OCI-M1 (cell line): Measurements from ENCODE around the gene DCK.
A peak's percentile ranks its signal among the peaks of the same experiment; 100 is the strongest.
"Not testable (repeated sequence)": the region's sequence is repeated elsewhere in the genome, so short reads cannot be mapped to it uniquely, and the experiment has no call there.

Source experiments
- DNase-seq: peaks from one replicate; lab custom pipeline; 2025; lab: John Stamatoyannopoulos, UW

Gene DCK

DNA sequence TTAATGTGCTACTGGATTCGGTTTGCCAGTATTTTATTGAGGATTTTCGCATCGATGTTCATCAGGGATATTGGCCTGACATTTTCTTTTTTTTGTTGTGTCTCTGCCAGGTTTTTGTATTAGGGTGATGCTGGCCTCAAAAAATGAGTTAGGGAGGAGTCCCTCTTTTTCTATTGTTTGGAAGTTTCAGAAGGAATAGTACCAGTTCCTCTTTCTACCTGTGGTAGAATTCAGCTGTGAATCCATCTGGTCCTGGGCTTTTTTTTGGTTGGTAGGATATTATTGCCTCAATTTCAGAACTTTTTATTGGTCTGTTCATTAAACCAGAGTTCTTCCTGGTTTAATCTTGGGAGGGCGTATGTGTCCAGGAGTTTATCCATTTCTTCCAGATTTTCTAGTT is 7.9 kb downstream of the DCK start:
- DNase-seq: not testable (repeated sequence)

DNA sequence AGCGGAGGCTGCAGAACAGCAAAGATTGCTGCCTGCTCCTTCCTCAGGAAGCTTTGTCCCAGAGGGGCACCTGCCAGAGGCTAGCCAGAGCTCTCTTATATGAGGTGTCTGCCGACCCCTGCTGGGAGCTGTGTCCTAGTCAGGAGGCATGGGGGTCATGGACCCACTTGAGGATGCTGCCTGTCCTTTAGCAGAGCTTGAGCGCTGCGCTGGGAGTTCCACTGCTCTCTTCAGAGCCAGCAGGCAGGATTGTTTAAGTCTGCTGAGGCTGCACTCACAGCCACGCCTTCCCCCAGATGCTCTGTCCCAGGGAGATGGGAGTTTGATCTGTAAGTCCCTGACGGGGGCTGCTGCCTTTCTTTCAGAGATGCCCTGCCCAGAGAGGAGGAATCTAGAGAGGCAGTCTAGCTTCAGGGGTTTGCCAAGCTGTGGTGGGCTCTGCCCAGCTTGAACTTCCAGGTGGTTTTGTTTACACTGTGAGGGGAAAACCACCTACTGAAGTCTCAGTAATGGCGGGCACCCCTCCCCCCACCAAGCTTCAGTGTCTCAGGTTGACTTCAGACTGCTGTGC is 10.9 kb downstream of the DCK start:
- DNase-seq: no peak

DNA sequence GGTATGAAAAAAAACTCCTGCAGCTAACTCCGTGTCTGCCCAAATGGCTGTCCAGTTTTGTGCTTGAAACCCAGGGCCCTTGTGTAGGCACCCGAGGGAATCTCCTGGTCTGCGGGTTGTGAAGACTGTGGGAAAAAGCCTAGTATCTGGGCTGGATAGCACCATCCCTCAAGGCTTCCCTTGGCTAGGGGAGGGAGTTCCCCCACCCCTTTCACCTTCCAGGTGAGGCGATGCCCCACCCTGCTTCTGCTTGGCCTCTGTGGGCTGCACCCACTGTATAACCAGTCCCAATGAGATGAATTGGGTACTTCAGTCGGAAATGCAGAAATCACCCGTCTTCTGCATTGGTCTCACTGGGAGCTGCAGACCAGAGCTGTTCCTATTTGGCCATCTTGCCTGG is 11.6 kb downstream of the DCK start:
- DNase-seq: not testable (repeated sequence)

DNA sequence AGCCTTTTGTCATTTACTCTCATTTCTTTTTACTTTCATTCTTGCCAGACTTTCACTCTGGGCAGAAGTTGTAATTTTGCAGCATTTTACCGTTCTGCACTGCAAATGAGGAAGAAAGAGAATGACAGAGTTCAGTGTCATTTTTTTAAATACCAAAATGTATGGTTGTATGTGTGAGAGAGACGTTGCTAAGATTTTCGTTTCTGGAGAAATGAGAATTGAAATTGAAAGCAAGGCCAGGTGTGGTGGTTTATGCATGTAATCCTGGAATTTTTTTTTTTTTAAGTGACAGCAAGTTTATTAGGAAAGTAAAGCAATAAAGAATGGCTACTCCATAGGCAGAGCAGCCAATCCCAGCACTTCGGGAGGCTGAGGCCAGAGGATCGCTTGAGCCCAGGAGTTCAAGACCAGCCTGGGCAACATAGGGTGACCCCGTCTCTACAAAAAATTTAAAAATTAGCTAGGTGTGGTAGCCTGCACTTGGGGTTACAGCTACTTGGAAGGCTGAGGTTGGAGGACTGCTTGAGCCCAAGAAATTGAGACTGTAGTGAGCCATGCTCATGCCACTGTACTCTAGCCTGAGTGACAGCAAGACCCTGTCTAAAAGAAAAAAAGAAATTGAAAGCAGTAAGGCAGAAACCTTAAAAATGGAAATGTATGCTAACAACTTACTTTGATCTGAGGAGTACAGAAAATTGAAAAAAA is 12.9 kb downstream of the DCK start:
- peak; percentile 35 for DNase-seq

DNA sequence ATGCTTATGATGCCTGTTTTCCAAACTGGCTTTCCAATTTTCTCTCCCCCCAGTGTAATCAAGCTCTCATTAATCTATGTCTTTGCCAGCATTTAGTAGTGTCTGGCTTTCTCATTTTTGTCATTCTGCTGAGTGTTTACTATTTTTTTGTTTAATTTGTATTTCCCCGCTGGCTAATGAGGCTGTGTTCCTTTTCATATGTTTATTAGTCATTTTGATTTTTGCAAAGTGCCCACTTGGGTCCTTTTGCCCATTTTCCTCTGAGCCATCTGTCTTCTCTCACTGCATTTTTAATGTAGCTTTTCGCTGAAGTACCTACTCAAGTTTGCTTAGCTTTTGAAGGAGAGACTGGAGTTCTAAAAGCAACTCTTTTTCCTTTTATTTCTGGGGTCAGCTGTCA is 14.7 kb downstream of the DCK start:
- no peak for DNase-seq

DNA sequence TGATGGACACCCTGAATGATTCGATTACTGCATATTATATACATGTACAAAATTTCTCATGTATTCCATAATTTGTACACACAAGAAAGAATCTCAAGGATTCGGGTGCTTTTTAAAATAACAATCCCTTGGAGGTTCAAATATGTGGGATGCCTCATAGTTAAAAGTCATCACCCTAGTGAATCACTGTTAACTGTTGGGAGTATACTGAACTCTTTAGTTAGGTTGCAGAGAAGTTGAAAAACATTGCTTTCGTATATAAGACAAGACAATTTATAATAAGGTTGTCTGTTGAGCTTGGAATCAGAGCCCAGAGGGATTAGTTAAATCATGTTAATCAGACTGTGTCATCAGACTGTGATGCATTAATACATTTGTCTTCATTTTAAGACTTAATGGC is 15.6 kb downstream of the DCK start:
- no peak for DNase-seq

DNA sequence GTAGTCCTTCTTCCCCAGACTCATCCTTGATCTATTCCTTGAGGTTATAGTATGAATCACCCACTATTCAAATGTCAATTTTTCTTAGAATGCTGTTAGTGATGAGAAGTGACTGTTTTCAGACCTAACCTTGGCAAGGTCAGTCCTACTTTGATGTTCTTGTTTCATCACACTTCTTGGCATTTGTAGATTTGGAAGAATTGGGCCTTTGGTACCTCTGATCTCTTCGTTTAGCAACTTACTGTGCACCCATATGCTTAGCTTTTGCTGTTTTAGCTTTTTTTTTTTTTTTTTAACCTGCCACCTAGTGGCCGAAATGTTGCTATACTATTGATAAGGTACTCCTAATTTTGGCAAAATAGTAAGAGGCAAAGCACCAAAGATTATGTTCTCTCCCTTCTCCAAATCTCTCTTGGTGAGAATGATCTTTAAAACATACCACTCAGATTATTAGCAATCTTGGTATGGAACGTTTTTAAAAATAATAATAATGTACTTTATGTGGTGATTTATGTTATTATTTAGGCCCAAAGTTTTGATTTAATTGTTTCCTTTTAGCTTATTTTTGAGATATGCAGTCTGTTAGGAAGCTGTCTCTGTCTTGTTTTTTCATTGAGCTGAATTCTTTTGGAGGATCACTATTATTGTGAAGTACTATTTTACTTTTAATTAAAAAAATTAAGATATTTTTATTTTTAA is 16.6 kb downstream of the DCK start:
- DNase-seq: peak; percentile 71

DNA sequence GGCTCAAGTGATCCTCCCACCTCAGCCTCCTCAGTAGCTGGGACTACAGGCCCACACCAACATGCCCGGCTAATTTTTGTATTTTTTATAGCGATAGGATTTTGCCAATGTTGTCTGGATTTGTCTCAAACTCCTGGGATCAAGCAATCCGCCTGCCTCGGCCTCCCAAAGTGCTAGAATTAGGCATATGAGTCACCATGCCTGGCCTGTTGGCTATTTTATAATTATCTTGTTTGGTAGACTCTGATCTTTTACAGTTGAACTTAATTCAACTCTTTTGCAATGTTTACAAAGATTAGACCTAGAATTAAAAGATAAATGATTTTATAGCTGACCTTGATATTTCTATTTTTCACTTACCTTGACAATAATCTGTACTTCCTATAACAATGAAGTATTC is 18.0 kb downstream of the DCK start:
- no peak for DNase-seq

DNA sequence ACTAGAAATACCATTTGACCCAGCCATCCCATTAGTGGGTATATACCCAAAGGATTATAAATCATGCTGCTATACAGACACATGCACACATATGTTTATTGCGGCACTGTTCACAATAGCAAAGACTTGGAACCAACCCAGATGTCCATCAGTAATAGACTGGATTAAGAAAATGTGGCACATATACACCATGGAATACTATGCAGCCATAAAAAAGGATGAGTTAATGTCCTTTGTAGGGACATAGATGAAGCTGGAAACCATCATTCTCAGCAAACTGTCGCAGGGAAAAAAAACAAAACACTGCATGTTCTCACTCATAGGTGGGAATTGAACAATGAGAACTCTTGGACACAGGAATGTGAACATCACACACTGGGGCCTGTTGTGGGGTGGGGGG is 23.9 kb downstream of the DCK start:
- not testable (repeated sequence) for DNase-seq

DNA sequence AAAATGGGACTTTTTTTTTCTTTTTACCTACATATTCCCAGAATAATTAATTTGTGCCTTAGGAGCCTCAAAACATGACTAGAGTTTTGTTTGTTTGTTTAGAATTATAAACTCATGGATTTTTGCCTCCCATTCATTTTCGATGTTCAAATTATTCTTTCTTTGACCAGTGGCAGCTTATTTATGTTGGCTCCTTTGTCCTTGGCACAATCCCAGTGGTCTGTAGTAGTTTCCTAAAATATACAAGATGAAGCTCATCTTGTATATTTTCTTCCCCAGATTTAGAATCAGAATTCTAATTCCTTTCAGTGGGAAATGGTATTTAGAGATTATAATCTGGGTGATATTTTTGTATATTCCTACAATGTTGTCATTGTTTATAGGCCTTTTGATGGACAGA is 27.2 kb downstream of the DCK start:
- no peak for DNase-seq

DNA sequence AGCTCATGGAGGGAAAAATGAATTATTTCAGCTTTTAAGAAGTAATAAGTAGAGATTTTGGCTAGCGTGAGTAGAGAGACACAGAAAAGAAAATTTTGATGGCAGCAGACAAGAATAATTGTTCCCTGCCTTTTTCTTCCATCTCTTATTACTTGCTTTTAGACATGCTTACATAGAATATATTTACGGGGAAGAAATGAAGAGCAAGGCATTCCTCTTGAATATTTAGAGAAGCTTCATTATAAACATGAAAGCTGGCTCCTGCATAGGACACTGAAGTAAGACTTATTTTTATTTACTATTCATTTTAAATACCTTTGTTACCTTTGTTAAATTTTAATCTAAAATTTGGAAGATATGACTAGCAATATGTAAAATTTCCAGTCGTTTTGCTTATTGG is 32.2 kb downstream of the DCK start:
- DNase-seq: no peak

DNA sequence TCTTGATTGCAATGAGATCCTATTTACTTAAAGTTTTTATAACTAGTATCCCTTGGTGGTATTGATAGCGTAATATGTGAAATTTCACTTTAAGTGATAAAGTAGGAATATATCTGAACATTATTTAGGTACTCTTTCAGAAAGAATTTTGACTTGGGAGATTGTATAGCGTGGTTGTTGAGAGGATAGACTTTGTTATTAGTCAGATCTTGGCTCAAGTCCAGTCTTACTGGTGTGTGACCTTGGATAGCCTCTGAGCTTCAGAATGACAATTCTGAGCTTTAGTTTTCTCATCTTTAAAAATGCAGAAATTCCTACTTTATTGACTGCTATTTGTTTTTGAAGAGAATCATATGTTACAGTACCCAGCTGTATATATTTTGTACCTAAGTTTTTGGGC is 32.6 kb downstream of the DCK start:
- peak; percentile 24 for DNase-seq

DNA sequence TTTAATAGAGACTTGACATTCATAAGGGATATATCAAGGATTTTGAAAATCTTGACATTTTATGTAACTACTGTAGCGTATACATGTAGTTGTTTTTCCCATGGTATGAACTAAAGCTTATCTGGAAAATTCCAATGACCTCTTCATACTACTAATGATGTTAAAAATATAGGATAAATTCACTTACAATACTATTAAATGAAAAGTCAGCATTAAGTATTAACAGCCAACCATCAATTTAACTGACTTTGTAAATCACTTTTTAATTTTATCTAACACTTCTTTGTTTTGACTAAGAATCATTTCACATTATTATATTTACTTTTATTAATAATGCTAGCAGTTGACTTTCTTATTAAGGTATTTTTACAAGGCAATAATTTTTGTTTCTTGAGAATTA is 34.2 kb downstream of the DCK start:
- no peak for DNase-seq

DNA sequence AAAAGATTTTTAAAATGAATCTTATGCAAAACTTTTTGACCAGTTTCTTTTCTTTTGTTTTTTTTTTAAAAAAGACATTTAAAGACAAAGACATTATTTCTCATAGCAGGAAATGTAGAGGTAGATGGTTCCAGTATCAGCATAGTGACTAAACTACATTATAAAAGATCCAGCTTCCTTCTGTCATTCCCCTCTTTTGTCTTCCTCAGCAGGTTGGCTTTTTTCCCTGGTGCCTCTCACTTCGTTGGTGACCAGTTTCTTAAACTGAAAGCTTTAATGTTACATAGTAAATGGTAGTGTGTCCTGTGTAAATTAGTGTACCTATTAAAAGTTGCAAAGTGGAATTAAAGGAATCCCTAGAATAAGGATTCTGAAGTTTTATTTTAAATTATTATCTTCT is 36.1 kb downstream of the DCK start:
- DNase-seq: no peak

DNA sequence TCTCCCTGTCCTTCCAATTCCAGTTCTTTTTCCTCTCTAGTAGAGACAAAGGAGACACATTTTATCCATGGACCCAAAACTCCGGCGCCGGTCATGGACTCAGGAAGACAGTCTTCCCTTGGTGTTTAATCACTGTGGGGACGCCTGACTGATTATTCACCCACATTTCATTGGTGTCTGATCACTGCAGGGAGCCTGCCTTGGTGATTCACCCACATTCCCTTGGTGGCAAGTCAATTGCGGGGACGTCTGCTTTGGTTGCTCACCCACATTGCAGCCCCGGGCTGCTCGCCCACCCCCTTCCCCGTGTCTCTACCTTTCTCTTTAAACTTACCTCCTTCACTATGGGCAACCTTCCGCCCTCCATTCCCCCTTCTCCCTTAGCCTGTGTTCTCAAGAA is 38.7 kb downstream of the DCK start:
- DNase-seq: not testable (repeated sequence)

DNA sequence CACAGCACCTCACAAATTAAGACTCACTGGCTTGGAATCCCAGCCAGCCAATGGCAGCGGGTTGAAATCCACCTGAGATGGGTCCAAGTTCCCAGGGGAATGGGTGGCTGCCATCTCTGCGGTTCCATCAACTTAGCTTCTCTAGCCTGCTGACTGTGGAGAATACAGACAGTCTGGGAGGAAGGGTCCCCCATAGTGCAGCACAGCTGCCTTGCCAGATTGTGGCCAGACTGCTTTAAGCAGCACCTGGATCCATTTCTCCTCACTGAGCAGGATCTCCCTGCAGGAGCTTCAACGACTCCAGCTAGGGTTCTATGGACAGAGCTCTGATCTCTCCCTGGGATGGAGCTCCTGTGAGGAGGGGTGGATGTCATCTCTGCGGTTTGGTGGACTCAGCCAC is 51.8 kb downstream of the DCK start:
- no peak for DNase-seq

DNA sequence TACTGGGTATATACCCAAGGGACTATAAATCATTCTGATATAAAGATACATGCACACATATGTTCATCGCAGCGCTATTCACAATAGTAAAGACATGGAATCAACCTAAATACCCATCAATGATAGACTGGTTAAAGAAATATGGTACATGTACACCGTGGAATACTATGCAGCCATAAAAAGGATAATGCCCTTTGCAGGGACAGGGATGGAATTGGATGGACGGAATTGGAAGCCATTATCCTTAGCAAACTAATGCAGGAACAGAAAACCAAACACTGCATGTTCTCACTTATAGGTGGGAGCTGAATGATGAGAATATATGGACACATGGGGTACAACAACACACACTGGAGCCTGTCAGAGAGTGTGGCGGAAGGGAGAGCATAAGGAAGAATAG is 55.9 kb downstream of the DCK start:
- no peak for DNase-seq

DNA sequence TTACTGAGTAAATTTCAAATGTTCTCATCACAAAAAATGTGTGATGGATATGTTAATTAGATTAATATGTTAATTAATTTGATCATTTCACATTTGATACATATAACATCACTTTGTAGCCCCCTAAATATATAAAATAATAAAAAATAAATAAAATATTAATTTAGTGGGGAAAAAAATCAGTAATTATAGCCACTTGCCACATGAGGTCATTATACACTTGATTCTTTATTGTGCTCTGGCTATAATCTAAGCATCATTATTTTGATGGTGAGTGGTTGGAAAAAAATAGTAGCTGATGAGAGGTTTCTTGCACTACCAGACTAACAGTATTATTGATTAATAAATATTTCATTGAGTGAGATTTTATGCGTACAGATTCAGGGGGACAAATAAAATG is 57.4 kb downstream of the DCK start:
- peak; percentile 1 for DNase-seq

DNA sequence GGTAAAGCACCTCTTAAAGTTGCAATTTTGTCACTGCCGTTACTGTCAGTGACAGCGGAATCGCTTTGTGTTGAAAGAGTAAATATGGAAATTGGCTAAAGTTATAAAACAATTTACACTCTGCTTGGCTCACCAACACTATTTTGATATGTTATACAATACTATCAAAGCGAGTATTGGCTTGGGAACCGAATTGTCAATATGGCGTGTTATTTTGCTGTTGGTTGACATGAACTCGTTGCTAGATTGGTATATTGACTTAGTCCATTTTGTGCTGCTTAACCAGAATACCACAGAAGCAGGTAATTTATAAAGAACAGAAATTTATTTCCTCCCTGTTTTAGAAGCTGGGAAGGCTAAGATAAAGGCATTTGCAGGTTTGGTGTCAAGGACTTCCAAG is 58.6 kb downstream of the DCK start:
- no peak for DNase-seq

DNA sequence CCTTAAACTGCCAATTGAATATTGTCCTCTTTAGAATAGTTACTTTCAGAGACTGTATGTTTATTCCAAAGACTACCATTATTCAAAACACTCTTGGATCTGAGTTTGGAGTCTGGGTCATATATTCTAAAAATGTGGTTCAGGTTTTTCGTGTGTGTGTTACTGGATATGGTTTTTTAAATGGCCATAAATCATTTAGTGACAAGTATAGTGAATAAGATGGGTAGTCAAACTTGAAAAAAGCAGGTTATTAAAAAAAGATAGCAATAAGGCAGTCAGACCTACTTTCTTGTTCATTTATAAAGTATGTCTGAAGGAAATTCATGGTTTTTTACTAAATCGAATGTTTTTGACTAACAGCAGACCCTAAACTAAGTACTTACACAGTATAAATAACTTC is 59.3 kb downstream of the DCK start:
- DNase-seq: no peak

DNA sequence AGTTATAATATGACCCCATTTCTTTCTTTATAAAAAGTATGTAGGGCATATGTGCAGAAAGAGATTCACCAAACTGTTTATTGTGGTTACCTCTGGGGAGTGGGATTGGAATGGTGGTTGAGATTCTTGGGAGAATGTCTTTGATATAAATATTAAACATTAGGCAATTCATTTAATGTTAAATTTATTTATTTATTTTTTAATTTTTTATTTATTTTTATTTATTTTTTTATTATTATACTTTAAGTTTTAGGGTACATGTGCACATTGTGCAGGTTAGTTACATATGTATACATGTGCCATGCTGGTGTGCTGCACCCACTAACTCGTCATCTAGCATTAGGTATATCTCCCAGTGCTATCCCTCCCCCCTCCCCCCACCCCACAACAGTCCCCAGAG is 60.2 kb downstream of the DCK start:
- DNase-seq: not testable (repeated sequence)

DNA sequence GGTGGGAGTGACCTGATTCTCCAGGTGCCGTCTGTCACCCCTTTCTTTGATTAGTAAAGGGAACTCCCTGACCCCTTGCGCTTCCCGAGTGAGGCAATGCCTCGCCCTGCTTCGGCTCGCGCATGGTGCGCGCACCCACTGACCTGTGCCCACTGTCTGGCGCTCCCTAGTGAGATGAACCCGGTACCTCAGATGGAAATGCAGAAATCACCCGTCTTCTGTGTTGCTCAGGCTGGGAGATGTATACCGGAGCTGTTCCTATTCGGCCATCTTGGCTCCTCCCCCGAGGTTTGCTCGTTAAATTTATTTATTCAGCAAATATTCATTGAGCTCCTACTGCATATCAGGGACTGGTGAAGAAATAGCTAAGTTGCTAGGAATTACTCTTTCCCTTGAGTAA is 66.1 kb downstream of the DCK start:
- not testable (repeated sequence) for DNase-seq

DNA sequence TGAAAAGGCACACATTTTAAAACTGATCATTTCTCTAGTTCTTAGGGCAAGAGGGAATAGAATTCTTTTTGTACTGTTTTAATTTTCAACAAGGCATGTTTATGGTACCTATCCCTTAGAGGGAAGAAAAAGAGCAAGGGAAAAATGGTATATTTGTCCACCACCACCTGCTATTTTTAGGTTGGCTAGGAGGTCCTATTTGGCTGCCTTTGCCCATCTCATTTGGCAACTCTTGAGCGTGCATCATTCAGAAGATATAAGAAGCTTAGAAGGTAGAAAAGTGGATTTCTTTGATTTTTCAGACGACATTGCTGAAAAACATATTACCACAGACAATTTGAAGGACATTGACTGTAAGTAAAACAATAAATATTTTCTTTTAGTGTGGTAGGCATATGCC is 69.0 kb downstream of the DCK start:
- DNase-seq: no peak

DNA sequence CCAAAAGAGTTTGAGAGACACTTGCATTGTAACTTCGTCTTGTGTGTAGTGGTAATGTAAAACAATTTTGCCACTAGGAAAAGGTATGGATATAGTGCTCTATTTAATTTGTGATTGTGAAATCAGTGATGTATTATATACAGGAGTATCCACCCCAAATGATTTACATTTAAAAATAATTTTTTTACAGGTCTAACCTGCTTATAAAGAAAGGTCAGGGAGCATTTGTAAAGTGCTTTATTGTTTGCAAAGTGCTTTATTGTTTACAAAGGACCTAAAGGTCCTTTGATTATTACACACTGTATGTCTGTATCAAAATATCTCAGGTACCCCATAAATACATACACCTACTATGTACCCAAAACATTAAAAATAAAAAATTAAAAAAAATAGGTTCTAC is 70.3 kb downstream of the DCK start:
- no peak for DNase-seq
